Measurements from ENCODE around the gene NRGN.

The NRGN gene

GRCh38 chr11:124791626-124792341 lies 52.0 kb downstream of the NRGN start:
- DNase-seq (ENCODE audit: low read depth) = no peak

- no peak for DNase-seq (ENCODE audit: low read depth)
Measured at GRCh38 chr11:124793466-124794278, 53.9 kb downstream of the NRGN start.

DNA sequence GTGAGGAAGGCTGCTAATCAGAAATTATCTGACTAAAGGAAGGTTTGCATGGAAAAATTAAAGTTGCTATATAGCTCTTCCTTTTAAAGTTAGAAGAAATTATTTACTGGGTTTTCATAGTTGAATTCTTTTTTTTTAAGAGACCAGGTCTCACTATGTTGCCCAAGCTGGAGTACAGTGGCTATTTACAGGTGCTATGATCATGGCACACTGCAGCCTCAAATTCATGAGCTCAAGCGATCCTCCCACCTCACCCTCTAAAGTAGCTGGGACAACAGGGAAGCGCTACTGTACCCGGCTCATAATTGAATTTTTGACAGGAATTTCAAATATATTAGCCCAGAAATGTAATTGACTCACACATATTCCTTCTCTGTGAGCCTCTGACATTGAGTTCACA lies 56.6 kb downstream of the NRGN start:
- no peak for DNase-seq (ENCODE audit: low read depth)
